ENCODE results near the gene CD52.
"Not testable (repeated sequence)": the region's sequence is repeated elsewhere in the genome, so short reads cannot be mapped to it uniquely, and the experiment has no call there.

The CD52 gene

GRCh38 chr1:26302733-26303405 is 14.9 kb upstream of the CD52 start:
- no peak for DNase-seq

GRCh38 chr1:26305667-26306289 is 12.0 kb upstream of the CD52 start:
- no peak for DNase-seq

- DNase-seq: peak; percentile 88
These were observed 11.2 kb upstream of the CD52 start, which contains the start of gene UBXN11 for GRCh38 chr1:26306290-26307229. Gene UBXN11 (minus strand): TSS chr1:26306636. CDS start chr1:26302883, 3,753 bp downstream.

- no peak for DNase-seq
These were observed 10.4 kb upstream of the CD52 start for GRCh38 chr1:26307363-26307781.

- not testable (repeated sequence) for DNase-seq
These were observed 9.5 kb upstream of the CD52 start for GRCh38 chr1:26307966-26308899.

- DNase-seq: no peak
These were observed 3.3 kb upstream of the CD52 start for GRCh38 chr1:26314501-26314900.

- DNase-seq: no peak
These were observed 1.6 kb upstream of the CD52 start for GRCh38 chr1:26315874-26316850.

GRCh38 chr1:26317146-26317545 is 612 bp upstream of the CD52 start:
- DNase-seq: no peak

- DNase-seq: peak; percentile 45
These were observed 743 bp downstream of the CD52 start for GRCh38 chr1:26318338-26319064.

- DNase-seq: no peak
These were observed 3.1 kb downstream of the CD52 start for GRCh38 chr1:26320896-26321295.

GRCh38 chr1:26321315-26322041 is 3.7 kb downstream of the CD52 start:
- DNase-seq: peak; percentile 97

GRCh38 chr1:26322042-26322331 is 4.2 kb downstream of the CD52 start:
- no peak for DNase-seq

GRCh38 chr1:26323382-26323781 is 5.6 kb downstream of the CD52 start:
- no peak for DNase-seq

GRCh38 chr1:26324550-26324949 is 6.8 kb downstream of the CD52 start:
- no peak for DNase-seq

- no peak for DNase-seq
These were observed 10.2 kb downstream of the CD52 start for GRCh38 chr1:26327956-26328362.

- DNase-seq: no peak
These were observed 10.8 kb downstream of the CD52 start for GRCh38 chr1:26328597-26328996.

GRCh38 chr1:26329380-26329779 is 11.6 kb downstream of the CD52 start:
- not testable (repeated sequence) for DNase-seq

GRCh38 chr1:26330276-26330675 is 12.5 kb downstream of the CD52 start:
- DNase-seq: no peak

GRCh38 chr1:26333312-26333711 is 15.6 kb downstream of the CD52 start:
- not testable (repeated sequence) for DNase-seq
